SK-N-MC (cell line): ENCODE measurements around the gene SNX21.

ENCODE experiments used
- EZH2 ChIP-seq: fragments of 200-600 bp; sonication (generic); IDR thresholded peaks from one replicate; pipeline ENCODE4 v1.6.1; 2017; ENCODE audit warnings: antibody characterized with exemption
- FOXP2 ChIP-seq: optimal IDR thresholded peaks from 2 replicates; pipeline ENCODE3; 2011; ENCODE audit warnings: mild to moderate bottlenecking, moderate library complexity; ENCODE audit not compliant: insufficient read depth; ENCODE audit errors: extremely low read length, control extremely low read depth
- POLR2AphosphoS5 ChIP-seq: IDR thresholded peaks from 2 replicates; pipeline ENCODE4 v1.6.1; 2012; ENCODE audit warnings: mild to moderate bottlenecking, low read depth, low read length, borderline replicate concordance

DNA sequence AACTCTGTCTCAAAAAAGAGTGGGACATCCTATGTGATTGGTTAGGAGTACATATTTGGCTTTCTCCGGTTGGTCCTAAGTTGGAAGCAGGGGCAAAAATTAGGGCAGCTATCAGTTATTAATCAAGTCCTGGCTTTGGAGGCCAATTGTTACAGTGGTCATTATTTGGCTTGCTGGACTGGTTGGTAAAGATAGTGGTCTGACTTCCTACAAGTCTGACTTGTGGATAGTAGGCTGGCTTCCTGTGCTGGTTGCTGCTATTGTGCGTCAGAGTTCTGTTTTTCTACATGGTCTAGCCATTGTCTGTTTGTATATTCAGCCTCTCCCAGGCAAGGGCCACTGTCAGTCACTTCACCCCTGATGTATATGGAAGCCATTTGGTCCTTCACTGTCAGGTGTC lies 16.6 kb downstream of the SNX21 start:
- TF ChIP-seq POLR2AphosphoS5 (no peak), EZH2 (no peak), FOXP2 (no peak)
